Measurements from ENCODE around the gene ADARB2.

Gene ADARB2

DNA sequence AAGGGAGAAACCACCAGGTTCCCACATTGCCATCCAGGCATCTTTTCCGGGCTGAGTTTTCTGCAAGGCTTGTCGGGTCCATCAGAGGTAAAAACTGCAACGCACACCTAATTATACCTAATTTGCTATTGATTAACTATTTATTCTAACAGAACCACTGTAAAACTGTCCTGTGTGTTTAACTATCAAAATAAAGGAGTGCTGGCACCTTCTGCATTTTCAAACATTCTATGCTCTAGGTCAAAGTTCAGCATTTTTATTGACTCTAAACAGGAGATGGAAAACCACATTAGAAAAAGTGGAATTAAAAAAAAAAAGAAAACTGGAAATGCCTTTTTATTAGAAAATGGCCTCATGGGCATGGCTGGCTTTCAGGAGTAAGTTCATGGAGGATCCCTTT lies 82.0 kb downstream of the ADARB2 start:
- DNase-seq (ENCODE audit: low spot score) (no peak), ATAC-seq (ENCODE audit: low read depth) (no peak)
- no peaks in the 10 kb centered on the region for H3K9me3 ChIP-seq (ENCODE audit: severe bottlenecking)
- no peaks in the 10 kb centered on the region for H3K4me1 ChIP-seq (ENCODE audit: insufficient read depth, poor library complexity, severe bottlenecking)
- no peaks in the 10 kb centered on the region for H3K27me3 ChIP-seq (ENCODE audit: insufficient read depth, poor library complexity, severe bottlenecking)
- TF ChIP-seq, protein P1, sequence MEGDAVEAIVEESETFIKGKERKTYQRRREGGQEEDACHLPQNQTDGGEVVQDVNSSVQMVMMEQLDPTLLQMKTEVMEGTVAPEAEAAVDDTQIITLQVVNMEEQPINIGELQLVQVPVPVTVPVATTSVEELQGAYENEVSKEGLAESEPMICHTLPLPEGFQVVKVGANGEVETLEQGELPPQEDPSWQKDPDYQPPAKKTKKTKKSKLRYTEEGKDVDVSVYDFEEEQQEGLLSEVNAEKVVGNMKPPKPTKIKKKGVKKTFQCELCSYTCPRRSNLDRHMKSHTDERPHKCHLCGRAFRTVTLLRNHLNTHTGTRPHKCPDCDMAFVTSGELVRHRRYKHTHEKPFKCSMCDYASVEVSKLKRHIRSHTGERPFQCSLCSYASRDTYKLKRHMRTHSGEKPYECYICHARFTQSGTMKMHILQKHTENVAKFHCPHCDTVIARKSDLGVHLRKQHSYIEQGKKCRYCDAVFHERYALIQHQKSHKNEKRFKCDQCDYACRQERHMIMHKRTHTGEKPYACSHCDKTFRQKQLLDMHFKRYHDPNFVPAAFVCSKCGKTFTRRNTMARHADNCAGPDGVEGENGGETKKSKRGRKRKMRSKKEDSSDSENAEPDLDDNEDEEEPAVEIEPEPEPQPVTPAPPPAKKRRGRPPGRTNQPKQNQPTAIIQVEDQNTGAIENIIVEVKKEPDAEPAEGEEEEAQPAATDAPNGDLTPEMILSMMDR (IDR thresholded peaks at IDR 0.05; ENCODE audit: poor library complexity, severe bottlenecking), result no peak
- no peak overlapping the region for H3K4me3 ChIP-seq (ENCODE audit: severe bottlenecking)
- H3K27ac ChIP-seq (ENCODE audit: poor library complexity, severe bottlenecking), result no peak overlapping the region
- H3K36me3 ChIP-seq (ENCODE audit: low read depth), result no peaks in the 10 kb centered on the region

DNA sequence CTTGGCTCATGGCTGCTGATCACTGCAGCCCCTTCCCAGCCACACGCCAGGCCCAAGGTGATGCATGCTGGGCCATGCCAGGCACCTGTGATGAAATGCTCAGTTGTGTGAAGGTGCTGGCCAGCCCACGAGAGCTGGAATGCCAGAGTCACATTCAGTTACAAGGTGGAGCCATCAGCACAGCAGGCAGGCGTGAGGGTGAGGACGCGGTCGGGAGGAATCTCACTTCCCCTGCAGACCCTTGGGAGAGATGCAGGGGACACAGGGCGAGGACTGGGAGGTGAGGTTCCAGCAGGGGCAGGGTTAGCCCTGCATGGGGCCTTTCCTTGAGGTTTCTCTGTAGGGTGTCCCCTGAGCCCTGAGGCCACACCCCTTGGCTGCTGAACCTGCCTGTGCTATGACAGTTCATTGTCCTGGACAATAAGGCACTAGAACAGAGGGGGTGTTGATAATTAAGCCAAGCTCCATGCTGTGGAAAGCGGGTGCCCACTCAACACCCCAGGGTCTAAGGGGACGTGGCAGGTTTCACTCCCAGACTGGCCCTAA lies 82.4 kb downstream of the ADARB2 start:
- Histone ChIP-seq H3K9me3 (ENCODE audit: severe bottlenecking) (no peaks in the 10 kb centered on the region), H3K4me1 (ENCODE audit: insufficient read depth, poor library complexity, severe bottlenecking) (no peaks in the 10 kb centered on the region), H3K27me3 (ENCODE audit: insufficient read depth, poor library complexity, severe bottlenecking) (no peaks in the 10 kb centered on the region), H3K36me3 (ENCODE audit: low read depth) (no peaks in the 10 kb centered on the region), H3K4me3 (ENCODE audit: severe bottlenecking) (no peak overlapping the region), H3K27ac (ENCODE audit: poor library complexity, severe bottlenecking) (no peak overlapping the region)
- no peak for DNase-seq (ENCODE audit: low spot score)
- TF ChIP-seq, protein P1 (IDR thresholded peaks at IDR 0.05; ENCODE audit: poor library complexity, severe bottlenecking), result no peak
- ATAC-seq (ENCODE audit: low read depth), result no peak

DNA sequence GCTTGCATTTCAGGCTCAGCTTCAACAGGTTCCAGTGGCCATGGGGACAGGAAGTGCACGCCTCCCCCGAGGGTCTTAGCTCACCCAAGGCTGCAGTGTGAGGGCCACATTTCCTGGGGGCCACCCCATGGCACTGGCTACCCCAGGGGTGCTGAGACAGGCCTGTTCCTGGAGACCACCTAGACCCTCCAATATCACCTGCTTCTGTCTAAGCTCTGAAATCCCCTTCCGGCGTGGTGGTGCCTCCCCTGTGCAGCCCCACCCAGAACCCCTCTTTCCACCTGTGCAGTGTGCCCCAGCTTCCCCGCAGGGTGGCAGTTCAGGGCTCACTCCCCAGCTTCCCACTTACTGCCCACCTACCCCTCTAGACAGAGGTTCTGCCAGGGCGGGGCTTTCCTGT lies 83.1 kb downstream of the ADARB2 start:
- ATAC-seq (ENCODE audit: low read depth), result no peak
- TF ChIP-seq, protein P1 (IDR thresholded peaks at IDR 0.05; ENCODE audit: poor library complexity, severe bottlenecking), result no peak
- no peak for DNase-seq (ENCODE audit: low spot score)
- Histone ChIP-seq H3K9me3 (ENCODE audit: severe bottlenecking) (no peaks in the 10 kb centered on the region), H3K4me1 (ENCODE audit: insufficient read depth, poor library complexity, severe bottlenecking) (no peaks in the 10 kb centered on the region), H3K27me3 (ENCODE audit: insufficient read depth, poor library complexity, severe bottlenecking) (no peaks in the 10 kb centered on the region), H3K4me3 (ENCODE audit: severe bottlenecking) (no peak overlapping the region), H3K27ac (ENCODE audit: poor library complexity, severe bottlenecking) (no peak overlapping the region), H3K36me3 (ENCODE audit: low read depth) (no peaks in the 10 kb centered on the region)

GRCh38 chr10:1653321-1653720 lies 84.0 kb downstream of the ADARB2 start:
- H3K4me3 ChIP-seq (ENCODE audit: severe bottlenecking), result no peak overlapping the region
- no peak for ATAC-seq (ENCODE audit: low read depth)

DNA sequence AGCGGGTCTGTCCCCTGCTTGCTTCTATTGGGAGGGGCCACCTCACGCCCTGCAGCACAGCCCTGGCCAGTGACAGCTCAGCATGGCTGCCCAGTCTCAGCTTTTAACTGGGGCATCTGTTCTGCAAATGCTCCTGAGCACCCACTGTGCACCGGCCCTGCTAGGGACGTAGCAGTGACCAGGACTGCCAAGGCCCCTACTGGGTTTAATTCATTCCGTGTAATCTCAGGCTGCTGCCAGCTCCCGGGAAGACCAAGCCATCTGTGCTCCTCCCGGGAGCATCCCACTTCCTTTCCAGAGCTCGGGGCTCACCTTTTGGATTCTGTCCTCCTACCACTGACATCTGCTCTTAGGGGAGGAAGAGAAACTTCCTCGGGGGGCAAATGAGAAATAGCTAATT lies 85.2 kb downstream of the ADARB2 start:
- Histone ChIP-seq H3K36me3 (ENCODE audit: low read depth) (no peaks in the 10 kb centered on the region), H3K4me3 (ENCODE audit: severe bottlenecking) (no peak overlapping the region), H3K4me1 (ENCODE audit: insufficient read depth, poor library complexity, severe bottlenecking) (no peaks in the 10 kb centered on the region), H3K27me3 (ENCODE audit: insufficient read depth, poor library complexity, severe bottlenecking) (no peaks in the 10 kb centered on the region), H3K9me3 (ENCODE audit: severe bottlenecking) (no peaks in the 10 kb centered on the region), H3K27ac (ENCODE audit: poor library complexity, severe bottlenecking) (no peak overlapping the region)
- TF ChIP-seq, protein P1 (IDR thresholded peaks at IDR 0.05; ENCODE audit: poor library complexity, severe bottlenecking), result no peak
- DNase-seq (ENCODE audit: low spot score), result no peak
- no peak for ATAC-seq (ENCODE audit: low read depth)

More at GRCh38 chr10:1653321-1653720, 84.0 kb downstream of the ADARB2 start:
- Histone ChIP-seq H3K9me3 (ENCODE audit: severe bottlenecking) (no peaks in the 10 kb centered on the region), H3K27ac (ENCODE audit: poor library complexity, severe bottlenecking) (no peak overlapping the region), H3K4me1 (ENCODE audit: insufficient read depth, poor library complexity, severe bottlenecking) (no peaks in the 10 kb centered on the region), H3K36me3 (ENCODE audit: low read depth) (no peaks in the 10 kb centered on the region), H3K27me3 (ENCODE audit: insufficient read depth, poor library complexity, severe bottlenecking) (no peaks in the 10 kb centered on the region)
- no peak for DNase-seq (ENCODE audit: low spot score)
- TF ChIP-seq, protein P1 (IDR thresholded peaks at IDR 0.05; ENCODE audit: poor library complexity, severe bottlenecking), result no peak

Data from RWPE2 (cell line).